Activated gamma-delta T cell treated with anti-CD3 and anti-CD28 coated beads, Interleukin-2, amount 50 U/mL, for 16 hours (primary cell): ENCODE measurements around the gene EZH1.

Experiments used
- DNase-seq: peaks from one replicate; pipeline ENCODE4 v3.0.0-alpha.2; 2020; ENCODE audit warnings: low read depth

The EZH1 gene

GRCh38 chr17:42682722-42683403 is 62.0 kb downstream of the EZH1 start:
- DNase-seq = no peak

DNA sequence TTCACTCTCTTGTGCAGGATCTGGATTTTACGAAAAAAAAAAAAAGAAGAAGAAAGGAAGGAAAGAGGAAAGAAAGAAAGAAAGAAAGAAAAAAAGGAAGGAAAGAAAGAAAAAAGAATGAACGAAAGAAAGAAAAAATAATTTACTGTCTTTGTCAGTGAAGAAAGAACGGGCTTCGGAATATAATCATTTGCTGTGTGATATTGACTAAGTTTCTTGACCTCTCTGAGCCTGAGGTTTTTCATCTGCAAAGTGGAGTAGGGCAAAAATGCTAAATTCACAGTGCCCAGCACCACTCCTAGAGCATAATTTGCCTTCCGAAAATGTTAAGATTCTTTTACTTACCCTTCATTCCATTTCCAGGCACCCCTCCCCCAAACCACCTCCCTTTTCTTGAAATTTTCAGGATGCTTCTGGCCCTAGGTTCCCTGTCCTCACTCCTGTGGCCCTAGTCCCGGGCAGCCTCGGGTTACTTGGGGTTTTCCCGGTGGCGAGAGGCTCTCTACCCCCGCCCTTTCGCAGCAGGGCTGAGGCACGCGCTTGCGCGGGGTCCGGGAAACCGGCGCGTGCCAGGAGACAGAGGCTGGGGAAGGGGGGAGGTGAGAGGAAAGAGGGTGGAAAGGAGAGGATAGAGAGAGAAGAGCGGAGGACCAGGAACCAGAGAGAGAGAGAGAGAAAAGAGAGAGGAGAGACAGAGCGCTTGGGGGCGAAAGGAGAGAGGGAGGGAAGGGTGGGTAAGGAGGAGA is 62.7 kb downstream of the EZH1 start, which contains the start of gene CNTNAP1:
Gene CNTNAP1, plus strand, starts transcription at position 556 of the 746 bp plus-strand sequence. CDS start 299 bp downstream, outside the sequence.
- DNase-seq = no peak

- DNase-seq = no peak
Measured at GRCh38 chr17:42680331-42680808, 64.5 kb downstream of the EZH1 start.

- peak; percentile 58 for DNase-seq
Measured at GRCh38 chr17:42679492-42680330, 65.1 kb downstream of the EZH1 start.

DNA sequence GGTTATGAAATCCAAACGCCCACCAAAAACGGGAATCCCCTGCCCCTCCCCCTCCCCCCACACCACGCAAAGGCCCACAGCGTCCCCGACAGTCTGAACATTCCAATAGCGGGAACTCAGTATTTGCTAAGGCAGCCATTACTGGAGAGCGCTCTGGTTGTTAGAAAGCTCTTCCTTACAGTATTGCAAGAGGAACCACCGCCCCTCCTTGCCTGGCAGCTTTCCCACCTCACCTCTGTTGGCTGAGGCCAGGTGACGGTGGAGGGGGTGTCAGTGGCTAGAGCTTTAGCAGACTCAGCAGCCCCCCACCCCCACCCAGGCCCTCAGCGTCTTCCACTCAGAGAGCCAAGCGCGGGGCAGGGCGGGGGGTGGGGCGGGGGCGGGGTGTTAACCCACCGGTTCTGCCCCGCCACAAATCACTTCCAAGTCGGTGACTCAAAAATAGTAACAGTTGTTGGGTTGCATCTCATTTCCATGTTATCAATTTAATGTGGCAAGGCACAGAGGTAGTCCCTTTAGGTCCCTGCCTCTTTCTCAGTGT is 65.8 kb downstream of the EZH1 start:
- DNase-seq = no peak

- DNase-seq = peak; percentile 53
Measured at GRCh38 chr17:42677921-42678781, 66.7 kb downstream of the EZH1 start.

GRCh38 chr17:42677012-42677857 is 67.6 kb downstream of the EZH1 start:
- DNase-seq = peak; percentile 95

- no peak for DNase-seq
Measured at GRCh38 chr17:42676424-42677011, 68.3 kb downstream of the EZH1 start, which contains the start of gene PLEKHH3. Gene PLEKHH3 (minus strand): TSS chr17:42676994. CDS start chr17:42676563, 431 bp downstream.

DNA sequence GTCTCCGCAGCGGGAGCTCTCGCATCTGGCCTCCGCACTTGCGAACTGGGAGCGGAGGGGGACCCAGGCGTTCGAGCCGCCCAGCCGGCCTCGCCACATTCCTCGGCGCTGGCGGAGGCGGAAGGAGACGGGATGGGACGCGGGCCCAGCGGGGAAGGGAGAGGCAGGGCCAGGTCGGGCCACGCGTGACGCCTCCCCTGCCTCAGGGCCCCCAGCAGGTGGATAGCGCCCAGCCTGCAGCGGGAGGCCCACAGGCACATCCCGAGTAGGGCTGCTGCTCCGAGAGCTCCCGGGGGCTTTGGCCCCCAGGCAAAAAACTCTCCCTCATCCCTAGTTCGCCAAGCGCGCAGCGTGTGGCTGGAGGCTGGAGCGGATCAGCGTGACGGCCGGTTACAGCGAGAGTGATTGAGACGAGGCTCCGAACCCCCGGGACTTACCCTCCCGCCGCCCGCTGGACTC is 68.8 kb downstream of the EZH1 start:
- DNase-seq = no peak

DNA sequence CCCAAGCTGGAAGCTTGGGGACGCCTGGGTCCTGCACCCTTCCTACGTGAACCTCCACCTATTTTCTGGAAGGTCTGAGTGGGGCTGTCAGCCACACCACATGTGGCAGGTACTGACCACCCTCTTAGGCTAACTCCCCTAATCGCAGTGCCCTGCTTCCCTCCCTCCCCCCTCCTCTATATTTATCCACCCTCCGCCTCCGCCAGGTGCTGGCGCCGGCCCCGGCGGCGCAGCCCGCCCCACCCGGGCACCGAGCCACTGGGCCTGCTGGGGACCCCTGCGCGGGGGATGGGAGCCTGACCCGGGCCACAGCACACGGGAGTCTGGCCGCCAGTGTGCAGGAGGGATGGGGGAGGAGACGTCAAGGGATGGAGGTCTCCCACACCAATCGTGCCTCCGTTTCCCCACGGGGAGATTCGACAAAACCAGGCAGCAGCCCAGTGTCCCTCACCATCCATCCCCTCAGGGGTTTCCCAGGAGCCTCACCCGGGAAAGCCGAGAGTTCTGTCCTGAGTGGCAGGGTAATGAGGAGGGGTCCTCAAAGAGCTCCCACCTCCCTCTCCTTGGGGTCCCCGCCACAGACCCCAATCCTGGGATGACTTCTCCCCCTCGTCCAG is 69.4 kb downstream of the EZH1 start:
- no peak for DNase-seq

DNA sequence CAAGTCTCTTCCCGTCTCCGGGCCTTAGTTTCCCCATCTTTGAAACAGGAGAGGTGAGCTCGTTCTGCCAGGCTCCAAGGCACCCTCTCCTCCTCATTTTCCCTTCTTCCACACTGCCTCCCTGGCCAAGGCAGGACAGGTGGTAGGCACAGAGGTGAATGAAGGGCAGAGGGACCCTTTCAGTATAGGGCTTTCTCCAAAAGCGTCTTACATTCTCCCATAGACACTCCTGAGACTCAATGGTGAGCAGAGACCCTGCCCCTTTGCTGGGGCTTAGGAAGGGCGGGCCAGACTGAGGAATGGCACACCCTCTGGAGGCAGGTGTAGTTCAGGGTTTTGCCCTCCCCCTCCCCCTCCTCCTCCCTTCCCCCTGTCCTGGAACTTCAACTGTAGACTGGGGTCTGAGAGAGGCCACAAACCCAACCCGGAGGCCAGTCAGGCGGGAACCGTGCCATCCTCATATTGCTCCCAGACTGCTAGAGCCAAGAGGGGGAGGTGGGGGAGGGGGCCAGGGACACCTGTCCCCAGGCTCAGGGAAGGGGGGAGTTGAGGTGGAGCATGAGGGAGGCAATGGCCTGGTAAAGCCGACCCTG is 70.0 kb downstream of the EZH1 start:
- no peak for DNase-seq

GRCh38 chr17:42673885-42674754 is 70.7 kb downstream of the EZH1 start:
- no peak for DNase-seq

DNA sequence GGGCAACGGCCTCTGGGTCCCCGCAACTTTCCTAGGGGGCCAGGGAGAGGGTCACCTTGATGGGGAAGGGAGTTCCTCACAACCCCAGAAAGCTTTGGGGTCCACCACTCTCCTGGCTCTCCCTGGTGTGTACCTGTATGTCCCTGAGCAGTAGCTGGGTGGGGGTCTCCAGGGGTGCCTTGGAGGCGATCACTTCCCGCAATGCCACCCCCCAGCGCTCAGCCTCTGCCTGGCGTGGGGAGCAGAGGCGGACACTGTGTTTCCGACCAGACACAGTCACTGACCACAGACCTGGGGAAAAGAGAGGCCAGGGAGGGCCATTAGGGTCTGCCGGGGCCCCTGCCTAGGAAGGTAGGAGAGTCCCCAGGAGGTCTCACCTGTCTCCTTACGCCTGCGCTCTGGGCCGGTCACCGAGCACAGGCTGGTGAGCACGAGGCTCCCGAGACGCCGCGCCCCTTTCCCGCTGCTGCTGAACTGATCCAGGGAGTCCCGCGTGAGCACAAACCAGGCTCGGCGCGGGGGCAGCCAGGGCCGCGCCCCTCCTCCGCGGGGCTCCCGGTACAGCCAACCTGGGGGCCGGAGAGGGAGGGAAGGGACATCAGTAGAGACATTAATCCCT is 71.5 kb downstream of the EZH1 start:
- DNase-seq = no peak

DNA sequence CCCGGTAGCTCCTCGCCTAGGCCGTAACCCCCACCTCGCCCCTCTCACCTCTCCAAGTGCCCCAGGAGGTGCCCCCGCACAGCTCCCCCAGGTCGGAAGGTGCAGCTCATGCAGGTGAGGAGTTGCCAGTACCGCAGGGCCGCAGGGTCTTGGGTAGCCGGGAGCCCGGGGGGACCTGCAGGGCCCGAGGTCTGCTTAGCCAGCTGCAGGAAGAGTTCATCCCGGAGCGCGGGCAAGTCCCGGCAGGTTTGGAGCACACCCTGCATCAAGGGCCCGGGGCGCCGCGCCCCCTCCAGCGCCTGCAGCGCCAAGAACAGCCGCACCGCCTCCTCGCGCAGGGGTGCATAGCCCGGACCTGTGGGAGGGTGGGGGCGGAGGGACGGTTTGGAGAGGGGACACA is 72.8 kb downstream of the EZH1 start:
- no peak for DNase-seq

DNA sequence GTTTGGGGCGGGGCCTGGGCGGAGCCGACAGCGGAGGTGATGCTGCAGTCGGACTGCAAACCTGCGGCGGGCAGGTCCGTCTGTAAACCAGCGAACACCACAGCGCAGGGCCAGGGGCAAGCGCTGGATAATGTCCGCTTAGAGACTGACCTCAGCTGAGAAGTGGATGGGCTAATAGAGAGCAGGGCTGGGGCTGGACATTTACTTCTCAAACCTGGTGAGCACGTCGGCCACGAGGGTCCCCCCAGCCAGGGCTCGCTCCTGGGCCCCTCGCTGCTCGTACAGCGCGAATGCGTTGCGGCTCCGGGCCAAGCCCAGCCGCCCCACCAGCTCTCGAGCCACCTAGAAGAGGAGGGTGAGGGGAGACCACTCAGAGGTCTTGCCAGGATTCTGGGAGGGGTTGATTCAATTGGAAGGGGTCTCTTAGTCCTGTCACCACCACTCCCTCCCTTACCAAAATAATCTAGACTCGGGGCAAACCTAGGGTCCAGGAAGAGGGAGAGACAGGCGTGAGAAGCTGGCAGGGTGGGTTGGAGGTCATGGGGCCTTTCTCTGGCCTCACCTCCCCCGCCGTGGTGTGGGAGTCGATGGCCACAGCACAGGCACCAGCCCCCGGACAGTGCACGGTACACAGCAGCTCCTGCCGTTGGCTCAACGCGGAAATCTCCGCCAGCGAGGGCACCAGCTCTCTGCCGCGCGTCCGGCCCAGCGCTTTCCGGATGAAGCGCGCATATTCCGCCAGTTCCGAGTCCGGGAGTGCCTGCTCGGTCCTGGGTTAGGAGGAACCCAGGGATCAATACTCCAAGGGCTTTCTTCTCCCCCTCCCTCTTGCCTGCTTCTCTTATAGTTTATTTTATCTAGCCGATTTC is 73.8 kb downstream of the EZH1 start:
- no peak for DNase-seq
